ENCODE measurements around the gene BTAF1.
A peak's percentile ranks its signal among the peaks of the same experiment; 100 is the strongest.
"Not testable (repeated sequence)": the region's sequence is repeated elsewhere in the genome, so short reads cannot be mapped to it uniquely, and the experiment has no call there.

The BTAF1 gene

DNA sequence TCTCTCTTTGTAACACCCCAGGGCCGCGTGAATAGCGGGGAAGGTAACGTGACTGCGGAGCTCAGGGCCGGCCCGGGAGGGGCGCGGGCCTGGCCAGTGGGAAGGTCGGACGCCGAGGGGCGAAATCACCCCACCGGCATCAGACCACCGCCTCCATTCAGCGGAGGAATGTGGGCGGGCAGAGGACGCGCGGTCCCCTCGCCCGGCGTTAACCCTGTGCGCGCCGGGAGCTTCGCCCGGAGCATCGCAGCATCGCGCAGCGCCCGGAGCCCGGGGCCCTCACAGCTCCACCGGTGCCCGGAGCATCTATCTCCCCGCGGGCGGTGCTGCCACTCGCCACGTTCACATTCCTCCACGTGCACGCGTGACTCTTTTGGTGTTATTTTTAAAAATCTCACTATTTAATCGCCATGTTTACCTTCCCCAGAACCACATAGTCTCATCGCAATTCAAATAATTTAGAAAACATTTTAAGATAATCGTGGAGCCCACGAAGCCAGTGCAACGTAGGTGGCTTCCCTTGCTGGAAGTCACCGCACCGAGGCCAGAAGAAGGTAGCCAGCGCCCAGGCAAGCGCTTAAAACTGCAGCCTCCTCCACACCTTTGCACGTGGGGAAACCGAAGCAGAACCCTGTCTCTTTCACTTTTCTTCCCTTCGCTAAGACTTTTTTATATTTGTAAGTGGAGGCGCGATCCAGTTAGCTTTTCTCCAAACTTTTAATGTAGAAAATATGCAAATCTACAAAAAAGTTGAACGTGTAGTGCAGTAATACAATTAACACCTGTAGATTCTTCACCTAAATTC is 36.1 kb upstream of the BTAF1 start:
- Histone ChIP-seq H3K27ac (ENCODE audit: low read depth, low read length) (no peak overlapping the region), H2AFZ (ENCODE audit: low read length, unreplicated experiment) (peak overlapping the region; percentile 71), H3K36me3 (ENCODE audit: insufficient read depth, low read length) (no peaks in the 10 kb centered on the region), H3K27me3 (ENCODE audit: insufficient read depth, low read length) (no peaks in the 10 kb centered on the region), H3K4me3 (ENCODE audit: low read depth, low read length) (peak overlapping the region; percentile 84), H3K4me1 (ENCODE audit: control insufficient read depth, insufficient read depth, low read length, unreplicated experiment) (peaks cover 9% of the 10 kb centered on the region), H3K79me2 (ENCODE audit: control insufficient read depth, insufficient read depth, low read length, unreplicated experiment) (no peaks in the 10 kb centered on the region)

GRCh38 chr10:91891125-91892001 is 32.2 kb upstream of the BTAF1 start:
- H3K27ac ChIP-seq (ENCODE audit: low read depth, low read length) = peak overlapping the region; percentile 76
- peaks cover 9% of the 10 kb centered on the region for H3K4me1 ChIP-seq (ENCODE audit: control insufficient read depth, insufficient read depth, low read length, unreplicated experiment)
- no peak overlapping the region for H2AFZ ChIP-seq (ENCODE audit: low read length, unreplicated experiment)
- no peaks in the 10 kb centered on the region for H3K27me3 ChIP-seq (ENCODE audit: insufficient read depth, low read length)
- no peaks in the 10 kb centered on the region for H3K36me3 ChIP-seq (ENCODE audit: insufficient read depth, low read length)
- H3K4me3 ChIP-seq (ENCODE audit: low read depth, low read length) = no peak overlapping the region
- H3K79me2 ChIP-seq (ENCODE audit: control insufficient read depth, insufficient read depth, low read length, unreplicated experiment) = no peaks in the 10 kb centered on the region

DNA sequence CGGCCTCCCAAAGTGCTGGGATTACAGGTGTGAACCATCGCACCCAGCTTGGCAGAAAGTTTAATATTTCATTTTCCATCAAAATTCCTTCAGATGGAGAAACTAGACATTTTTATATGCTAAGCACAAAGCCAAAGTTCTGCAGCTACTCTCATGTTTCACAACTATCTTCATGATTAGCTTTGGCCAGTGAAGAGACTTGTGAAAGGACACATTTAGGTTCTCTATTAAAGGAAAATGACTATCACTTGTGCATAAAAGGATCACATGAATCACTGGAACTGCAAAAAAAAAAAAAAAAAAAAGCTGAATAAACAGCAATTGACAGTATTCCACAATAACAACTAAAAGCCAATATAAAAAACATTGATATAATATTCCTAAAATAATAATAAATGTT is 30.5 kb upstream of the BTAF1 start:
- Histone ChIP-seq H2AFZ (ENCODE audit: low read length, unreplicated experiment) (no peak overlapping the region), H3K4me3 (ENCODE audit: low read depth, low read length) (no peak overlapping the region), H3K79me2 (ENCODE audit: control insufficient read depth, insufficient read depth, low read length, unreplicated experiment) (no peaks in the 10 kb centered on the region), H3K27ac (ENCODE audit: low read depth, low read length) (no peak overlapping the region), H3K4me1 (ENCODE audit: control insufficient read depth, insufficient read depth, low read length, unreplicated experiment) (peaks cover 9% of the 10 kb centered on the region), H3K36me3 (ENCODE audit: insufficient read depth, low read length) (no peaks in the 10 kb centered on the region), H3K27me3 (ENCODE audit: insufficient read depth, low read length) (no peaks in the 10 kb centered on the region)

DNA sequence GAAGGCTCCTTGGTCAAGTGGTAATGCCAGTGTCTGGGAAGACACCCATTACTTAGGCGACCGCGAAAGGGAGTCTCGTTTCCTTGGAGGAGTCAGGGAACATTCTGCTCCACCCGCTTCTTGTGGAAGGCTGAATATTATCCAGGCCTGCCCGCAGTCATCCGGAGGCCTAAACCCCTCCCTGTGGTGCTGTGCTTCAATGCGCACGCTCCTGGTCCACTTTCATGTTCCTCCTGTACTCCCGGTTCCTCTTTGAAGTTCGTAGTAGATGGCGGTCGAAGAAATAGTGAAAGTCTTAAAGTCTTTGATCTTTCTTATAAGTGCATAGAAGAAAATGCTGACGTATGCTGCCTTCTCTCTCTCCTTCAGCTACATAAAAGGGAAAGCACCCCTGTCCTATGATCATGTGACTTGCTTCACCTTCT is 29.3 kb upstream of the BTAF1 start:
- not testable (repeated sequence) for H2AFZ ChIP-seq (ENCODE audit: low read length, unreplicated experiment); H3K79me2 ChIP-seq (ENCODE audit: control insufficient read depth, insufficient read depth, low read length, unreplicated experiment); H3K4me3 ChIP-seq (ENCODE audit: low read depth, low read length); H3K36me3 ChIP-seq (ENCODE audit: insufficient read depth, low read length); H3K27ac ChIP-seq (ENCODE audit: low read depth, low read length); H3K27me3 ChIP-seq (ENCODE audit: insufficient read depth, low read length); H3K4me1 ChIP-seq (ENCODE audit: control insufficient read depth, insufficient read depth, low read length, unreplicated experiment)

DNA sequence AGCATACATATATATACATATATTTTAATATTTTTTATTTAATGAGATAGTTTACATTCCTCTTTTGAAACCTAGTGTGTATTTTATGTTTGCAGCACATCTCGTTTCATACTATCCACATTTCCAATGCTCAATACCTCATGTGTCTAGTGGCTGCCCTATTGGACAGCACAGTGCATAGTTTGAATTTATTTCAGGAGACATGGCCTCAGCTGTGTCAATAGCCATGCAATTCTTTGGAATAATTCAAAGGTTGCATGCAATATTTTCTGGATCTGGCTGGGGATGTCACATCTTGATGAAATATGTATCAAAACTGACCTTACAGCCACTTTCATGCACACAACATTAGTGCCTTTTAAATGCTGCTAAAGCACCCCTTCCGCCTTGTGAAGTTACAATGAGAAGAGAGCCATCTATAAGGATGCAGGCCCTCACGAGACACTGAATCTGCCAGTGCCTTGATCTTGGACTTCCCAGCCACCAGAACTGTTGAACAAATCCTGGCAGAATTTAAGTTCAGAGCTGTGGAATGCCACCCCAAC is 27.3 kb upstream of the BTAF1 start:
- Histone ChIP-seq H3K27ac (ENCODE audit: low read depth, low read length) (no peak overlapping the region), H3K79me2 (ENCODE audit: control insufficient read depth, insufficient read depth, low read length, unreplicated experiment) (no peaks in the 10 kb centered on the region), H3K4me3 (ENCODE audit: low read depth, low read length) (no peak overlapping the region), H3K36me3 (ENCODE audit: insufficient read depth, low read length) (no peaks in the 10 kb centered on the region), H3K4me1 (ENCODE audit: control insufficient read depth, insufficient read depth, low read length, unreplicated experiment) (peaks cover 7% of the 10 kb centered on the region), H3K27me3 (ENCODE audit: insufficient read depth, low read length) (no peaks in the 10 kb centered on the region), H2AFZ (ENCODE audit: low read length, unreplicated experiment) (no peak overlapping the region)

- Histone ChIP-seq H3K79me2 (ENCODE audit: control insufficient read depth, insufficient read depth, low read length, unreplicated experiment) (no peaks in the 10 kb centered on the region), H3K4me1 (ENCODE audit: control insufficient read depth, insufficient read depth, low read length, unreplicated experiment) (peaks cover 13% of the 10 kb centered on the region), H3K27me3 (ENCODE audit: insufficient read depth, low read length) (no peaks in the 10 kb centered on the region), H3K4me3 (ENCODE audit: low read depth, low read length) (no peak overlapping the region), H3K36me3 (ENCODE audit: insufficient read depth, low read length) (no peaks in the 10 kb centered on the region), H2AFZ (ENCODE audit: low read length, unreplicated experiment) (no peak overlapping the region), H3K27ac (ENCODE audit: low read depth, low read length) (no peak overlapping the region)
These were observed 26.1 kb upstream of the BTAF1 start for GRCh38 chr10:91897421-91897820.

- Histone ChIP-seq H3K4me3 (ENCODE audit: low read depth, low read length) (no peak overlapping the region), H3K27ac (ENCODE audit: low read depth, low read length) (peak overlapping the region; percentile 74), H3K36me3 (ENCODE audit: insufficient read depth, low read length) (no peaks in the 10 kb centered on the region), H3K79me2 (ENCODE audit: control insufficient read depth, insufficient read depth, low read length, unreplicated experiment) (no peaks in the 10 kb centered on the region), H2AFZ (ENCODE audit: low read length, unreplicated experiment) (peak overlapping the region; percentile 55), H3K27me3 (ENCODE audit: insufficient read depth, low read length) (no peaks in the 10 kb centered on the region), H3K4me1 (ENCODE audit: control insufficient read depth, insufficient read depth, low read length, unreplicated experiment) (peaks cover 17% of the 10 kb centered on the region)
These were observed 21.5 kb upstream of the BTAF1 start for GRCh38 chr10:91901784-91902677.

DNA sequence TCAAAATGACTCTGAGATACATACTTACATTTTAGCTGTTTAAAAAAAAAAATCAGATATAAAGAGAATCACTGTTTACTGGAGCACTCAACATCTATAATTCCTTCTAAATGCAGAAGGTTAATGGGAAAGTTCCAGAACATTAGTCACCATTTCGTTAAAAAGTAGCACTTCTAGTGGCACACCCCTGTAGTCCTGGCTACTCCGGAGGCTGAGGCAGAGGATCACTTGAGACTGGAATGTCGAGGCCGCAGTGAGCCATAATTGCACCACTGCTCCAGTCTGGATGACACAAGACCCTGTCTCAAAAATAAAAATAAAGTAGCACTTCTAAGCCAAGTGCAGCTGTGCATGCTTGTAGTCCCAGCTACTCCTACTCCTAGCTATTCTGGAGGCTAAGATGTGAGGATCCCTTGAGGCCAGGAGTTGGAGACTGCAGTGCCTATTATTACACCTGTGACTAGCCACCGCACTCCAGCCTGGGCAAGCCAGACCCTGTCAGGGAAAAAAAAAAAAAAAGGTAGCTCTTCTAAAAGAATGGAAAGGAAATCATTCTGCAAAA is 16.5 kb upstream of the BTAF1 start:
- Histone ChIP-seq H3K27me3 (ENCODE audit: insufficient read depth, low read length) (no peaks in the 10 kb centered on the region), H3K27ac (ENCODE audit: low read depth, low read length) (no peak overlapping the region), H3K4me3 (ENCODE audit: low read depth, low read length) (peak overlapping the region; percentile 83; the same call in 1 of the 2 replicates), H3K36me3 (ENCODE audit: insufficient read depth, low read length) (no peaks in the 10 kb centered on the region), H3K79me2 (ENCODE audit: control insufficient read depth, insufficient read depth, low read length, unreplicated experiment) (no peaks in the 10 kb centered on the region), H3K4me1 (ENCODE audit: control insufficient read depth, insufficient read depth, low read length, unreplicated experiment) (peaks cover 7% of the 10 kb centered on the region), H2AFZ (ENCODE audit: low read length, unreplicated experiment) (no peak overlapping the region)

DNA sequence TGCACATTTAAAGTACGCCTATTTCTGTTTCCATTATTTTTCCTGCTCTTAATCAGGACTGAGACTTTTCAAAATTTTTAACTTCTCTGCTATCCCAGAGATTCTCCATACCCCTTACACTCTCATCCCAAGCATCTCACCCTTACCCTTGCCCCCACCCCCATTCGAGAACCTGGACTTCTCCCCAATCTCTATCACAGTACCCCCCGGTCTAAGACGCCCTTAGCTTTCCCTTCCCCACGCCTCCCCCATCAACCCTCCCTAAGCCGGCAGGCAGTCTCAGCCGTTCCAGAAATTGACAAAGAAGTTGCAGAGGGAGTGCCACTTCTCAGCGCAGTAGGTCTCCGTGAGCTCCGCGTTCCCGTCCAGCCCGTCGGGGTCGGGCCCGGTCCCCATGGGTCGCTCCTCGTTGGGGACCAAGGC is 15.6 kb upstream of the BTAF1 start:
- Histone ChIP-seq H2AFZ (ENCODE audit: low read length, unreplicated experiment) (peak overlapping the region; percentile 89), H3K36me3 (ENCODE audit: insufficient read depth, low read length) (no peaks in the 10 kb centered on the region), H3K4me3 (ENCODE audit: low read depth, low read length) (peak overlapping the region; percentile 83), H3K27me3 (ENCODE audit: insufficient read depth, low read length) (no peaks in the 10 kb centered on the region), H3K79me2 (ENCODE audit: control insufficient read depth, insufficient read depth, low read length, unreplicated experiment) (no peaks in the 10 kb centered on the region), H3K27ac (ENCODE audit: low read depth, low read length) (no peak overlapping the region), H3K4me1 (ENCODE audit: control insufficient read depth, insufficient read depth, low read length, unreplicated experiment) (no peaks in the 10 kb centered on the region)

Measured in ACC112 (cell line).